Measurements from ENCODE around the gene IL36B. TPM values are rescaled to one million over a fixed set of nuclear protein-coding genes. Genes with fewer than 3 reads are reported as not detected.

Gene IL36B
- total RNA-seq, 1 donor from 2014 or later = not detected

DNA sequence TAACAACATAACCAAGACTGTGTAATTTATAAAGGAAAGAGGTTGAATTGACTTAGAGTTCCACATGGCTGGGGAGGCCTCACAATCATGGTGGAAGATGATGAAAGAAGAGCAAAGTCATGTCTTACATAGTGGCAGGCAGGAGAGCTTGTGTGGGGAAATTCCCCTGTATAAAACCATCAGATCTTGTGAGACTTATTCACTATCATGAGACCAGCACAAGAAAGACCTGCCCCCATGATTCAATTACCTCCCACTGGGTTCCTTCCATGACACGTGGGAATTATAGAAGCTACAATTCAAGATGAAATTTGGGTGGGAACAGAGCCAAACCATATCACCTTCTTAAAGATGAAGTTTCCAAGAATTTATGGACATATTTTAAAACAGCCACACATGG lies 3.9 kb upstream of the IL36B start:
- H3K4me3 Mint-ChIP-seq (ENCODE audit: unreplicated experiment) = no peak overlapping the region
- H3K36me3 Mint-ChIP-seq (ENCODE audit: low read depth, unreplicated experiment) = peaks cover 12% of the 10 kb centered on the region
- H3K27me3 Mint-ChIP-seq (ENCODE audit: unreplicated experiment) = peaks cover 8% of the 10 kb centered on the region
- H3K4me1 Mint-ChIP-seq (ENCODE audit: unreplicated experiment) = no peaks in the 10 kb centered on the region
- H3K9me3 Mint-ChIP-seq (ENCODE audit: unreplicated experiment) = peaks cover 12% of the 10 kb centered on the region
- DNase-seq (ENCODE audit: low spot score) = no peak
- no peak overlapping the region for H3K27ac Mint-ChIP-seq (ENCODE audit: unreplicated experiment)
- TF ChIP-seq, protein P1, sequence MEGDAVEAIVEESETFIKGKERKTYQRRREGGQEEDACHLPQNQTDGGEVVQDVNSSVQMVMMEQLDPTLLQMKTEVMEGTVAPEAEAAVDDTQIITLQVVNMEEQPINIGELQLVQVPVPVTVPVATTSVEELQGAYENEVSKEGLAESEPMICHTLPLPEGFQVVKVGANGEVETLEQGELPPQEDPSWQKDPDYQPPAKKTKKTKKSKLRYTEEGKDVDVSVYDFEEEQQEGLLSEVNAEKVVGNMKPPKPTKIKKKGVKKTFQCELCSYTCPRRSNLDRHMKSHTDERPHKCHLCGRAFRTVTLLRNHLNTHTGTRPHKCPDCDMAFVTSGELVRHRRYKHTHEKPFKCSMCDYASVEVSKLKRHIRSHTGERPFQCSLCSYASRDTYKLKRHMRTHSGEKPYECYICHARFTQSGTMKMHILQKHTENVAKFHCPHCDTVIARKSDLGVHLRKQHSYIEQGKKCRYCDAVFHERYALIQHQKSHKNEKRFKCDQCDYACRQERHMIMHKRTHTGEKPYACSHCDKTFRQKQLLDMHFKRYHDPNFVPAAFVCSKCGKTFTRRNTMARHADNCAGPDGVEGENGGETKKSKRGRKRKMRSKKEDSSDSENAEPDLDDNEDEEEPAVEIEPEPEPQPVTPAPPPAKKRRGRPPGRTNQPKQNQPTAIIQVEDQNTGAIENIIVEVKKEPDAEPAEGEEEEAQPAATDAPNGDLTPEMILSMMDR (IDR thresholded peaks at IDR 0.05; ENCODE audit: unreplicated experiment) = no peak

DNA sequence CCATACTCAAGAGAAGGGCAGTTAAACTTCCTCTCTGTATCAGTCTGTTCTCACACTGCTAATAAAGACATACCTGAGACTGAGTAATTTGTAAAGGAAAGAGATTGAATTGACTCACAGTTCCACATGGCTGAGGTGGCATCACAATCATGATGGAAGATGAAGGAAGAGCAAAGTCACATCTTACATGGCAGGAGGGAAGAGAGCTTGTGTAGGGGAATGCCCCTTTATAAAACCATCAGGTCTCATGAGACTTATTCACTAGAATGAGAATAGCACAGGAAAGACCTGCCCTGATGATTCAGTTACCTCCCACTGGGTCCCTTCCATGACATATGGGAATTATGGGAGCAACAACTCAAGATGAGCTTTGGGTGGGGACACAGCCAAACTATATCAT lies 1.4 kb upstream of the IL36B start:
- Mint-ChIP-seq H3K4me3 (ENCODE audit: unreplicated experiment) (no peak overlapping the region), H3K9me3 (ENCODE audit: unreplicated experiment) (peaks cover 12% of the 10 kb centered on the region), H3K27ac (ENCODE audit: unreplicated experiment) (no peak overlapping the region), H3K36me3 (ENCODE audit: low read depth, unreplicated experiment) (peaks cover 15% of the 10 kb centered on the region), H3K27me3 (ENCODE audit: unreplicated experiment) (peaks cover 4% of the 10 kb centered on the region), H3K4me1 (ENCODE audit: unreplicated experiment) (no peaks in the 10 kb centered on the region)
- DNase-seq (ENCODE audit: low spot score) = no peak
- TF ChIP-seq, protein P1 (IDR thresholded peaks at IDR 0.05; ENCODE audit: unreplicated experiment) = no peak

DNA sequence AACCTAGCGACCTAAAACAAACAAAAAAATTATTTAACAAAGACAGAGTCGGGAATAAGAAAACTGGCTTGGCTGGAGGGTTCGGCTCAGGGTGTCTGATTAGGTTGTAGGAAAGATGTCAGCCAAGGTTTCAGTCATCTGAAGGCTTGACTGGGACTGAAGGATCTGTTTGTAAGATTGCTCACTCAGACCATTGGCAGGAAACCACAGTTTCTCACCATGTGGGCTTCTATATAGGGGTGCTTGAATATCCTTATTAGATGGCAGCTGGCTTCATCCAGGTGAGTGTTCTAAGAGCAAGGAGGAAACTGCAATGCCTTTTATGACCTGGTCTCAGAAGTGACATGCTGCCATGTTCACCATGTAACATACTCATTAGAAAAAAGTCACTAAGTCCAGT lies 999 bp upstream of the IL36B start:
- no peak for DNase-seq (ENCODE audit: low spot score)
- Mint-ChIP-seq H3K4me3 (ENCODE audit: unreplicated experiment) (no peak overlapping the region), H3K27me3 (ENCODE audit: unreplicated experiment) (peaks cover 4% of the 10 kb centered on the region), H3K36me3 (ENCODE audit: low read depth, unreplicated experiment) (peaks cover 15% of the 10 kb centered on the region), H3K9me3 (ENCODE audit: unreplicated experiment) (peaks cover 12% of the 10 kb centered on the region), H3K4me1 (ENCODE audit: unreplicated experiment) (no peaks in the 10 kb centered on the region), H3K27ac (ENCODE audit: unreplicated experiment) (no peak overlapping the region)
- TF ChIP-seq, protein P1 (IDR thresholded peaks at IDR 0.05; ENCODE audit: unreplicated experiment) = no peak

DNA sequence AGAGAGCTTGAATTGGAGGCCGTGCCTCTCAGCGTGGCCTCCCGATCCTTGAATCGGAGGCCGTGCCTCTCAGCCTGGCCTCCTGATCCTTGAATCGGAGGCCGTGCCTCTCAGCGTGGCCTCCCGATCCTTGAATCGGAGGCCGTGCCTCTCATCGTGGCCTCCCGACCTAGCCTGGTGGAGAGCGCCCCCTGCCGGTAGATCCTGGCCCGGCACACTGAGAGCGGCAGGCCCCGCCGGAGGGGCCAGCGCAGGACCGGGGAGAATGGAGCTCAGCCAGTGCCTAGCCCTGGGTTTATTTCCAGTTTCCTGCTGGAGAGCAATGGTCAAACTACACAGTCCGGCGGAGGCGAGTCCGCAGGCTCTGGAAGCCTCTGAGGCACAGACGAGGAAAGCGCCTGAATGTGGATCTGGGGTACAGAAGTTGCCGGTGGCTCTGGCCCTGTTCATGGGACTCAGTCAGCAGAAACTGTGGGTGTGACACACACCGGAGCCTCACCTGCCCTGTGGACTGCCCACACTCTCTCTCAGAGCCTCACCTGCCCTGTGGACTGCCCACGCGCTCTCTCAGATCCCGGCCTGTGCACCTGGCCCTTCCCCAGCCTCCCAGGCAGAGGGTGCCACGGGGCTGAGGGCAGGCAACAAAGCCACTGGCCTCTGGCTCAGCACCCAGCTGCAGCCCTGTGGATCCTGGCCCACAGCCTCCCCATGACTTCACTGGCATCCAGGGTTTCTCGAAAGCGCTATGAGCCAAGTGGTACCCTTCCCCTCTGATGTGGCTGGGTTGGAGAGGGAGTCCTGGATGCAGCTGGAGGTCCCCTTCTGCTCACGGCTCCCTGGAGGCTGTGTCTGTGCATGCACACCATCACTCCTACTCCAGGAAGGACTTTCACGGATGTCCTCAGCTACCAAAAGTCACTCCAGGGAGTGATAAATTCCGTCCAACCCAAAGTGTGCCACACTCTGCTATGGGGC lies 1.5 kb downstream of the IL36B start:
- H3K4me1 Mint-ChIP-seq (ENCODE audit: unreplicated experiment) = no peaks in the 10 kb centered on the region
- H3K36me3 Mint-ChIP-seq (ENCODE audit: low read depth, unreplicated experiment) = peaks cover 15% of the 10 kb centered on the region
- DNase-seq (ENCODE audit: low spot score) = no peak
- H3K27ac Mint-ChIP-seq (ENCODE audit: unreplicated experiment) = no peak overlapping the region
- H3K4me3 Mint-ChIP-seq (ENCODE audit: unreplicated experiment) = no peak overlapping the region
- TF ChIP-seq, protein P1 (IDR thresholded peaks at IDR 0.05; ENCODE audit: unreplicated experiment) = no peak
- H3K27me3 Mint-ChIP-seq (ENCODE audit: unreplicated experiment) = peaks cover 4% of the 10 kb centered on the region
- peaks cover 12% of the 10 kb centered on the region for H3K9me3 Mint-ChIP-seq (ENCODE audit: unreplicated experiment)

DNA sequence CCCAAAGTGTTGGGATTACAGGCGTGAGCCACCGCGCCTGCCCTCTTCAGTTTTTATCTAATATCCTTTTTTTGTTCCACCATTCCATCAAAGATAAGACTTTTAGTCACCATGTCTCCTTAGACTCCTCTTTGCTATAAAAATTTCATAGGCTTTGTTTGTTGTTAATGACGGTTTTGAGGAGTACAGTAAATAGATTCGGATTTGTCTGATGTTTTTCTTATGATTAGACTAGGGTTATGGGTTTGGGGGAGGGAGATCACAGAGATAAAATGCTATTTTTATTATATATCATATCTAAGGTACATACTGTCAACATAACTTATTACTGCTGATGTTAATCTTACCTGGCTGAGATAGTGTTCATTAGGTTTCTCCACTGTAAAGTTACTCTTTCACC lies 6.2 kb downstream of the IL36B start:
- Mint-ChIP-seq H3K36me3 (ENCODE audit: low read depth, unreplicated experiment) (peaks cover 3% of the 10 kb centered on the region), H3K4me3 (ENCODE audit: unreplicated experiment) (no peak overlapping the region), H3K27me3 (ENCODE audit: unreplicated experiment) (no peaks in the 10 kb centered on the region), H3K9me3 (ENCODE audit: unreplicated experiment) (no peaks in the 10 kb centered on the region), H3K4me1 (ENCODE audit: unreplicated experiment) (no peaks in the 10 kb centered on the region), H3K27ac (ENCODE audit: unreplicated experiment) (no peak overlapping the region)
- no peak for DNase-seq (ENCODE audit: low spot score)
- TF ChIP-seq, protein P1 (IDR thresholded peaks at IDR 0.05; ENCODE audit: unreplicated experiment) = no peak
